Osteoblast (primary cell): ENCODE data around the gene CCDC112. TPM values are rescaled to one million over a fixed set of nuclear protein-coding genes. Genes with fewer than 3 reads are reported as not detected.

Source experiments
- DNase-seq: peaks from one replicate; pipeline ENCODE4 v3.0.0; 2011; ENCODE audit warnings: low spot score, mixed read lengths; ENCODE audit not compliant: insufficient read length; ENCODE audit errors: missing footprints
- H2AFZ ChIP-seq: 2 replicates; pipeline ENCODE4 v1.6.0; 2011; ENCODE audit warnings: mild to moderate bottlenecking, low read length
- H3K27ac ChIP-seq: 2 replicates; pipeline ENCODE4 v1.5.1; 2011; ENCODE audit warnings: mild to moderate bottlenecking, low read depth, low read length, moderate library complexity
- H3K27me3 ChIP-seq: 2 replicates; pipeline ENCODE4 v1.6.0; 2012; ENCODE audit warnings: mild to moderate bottlenecking, control low read depth, inconsistent platforms, low read length, moderate library complexity; ENCODE audit not compliant: insufficient read depth
- H3K36me3 ChIP-seq: 2 replicates; pipeline ENCODE4 v1.5.1; 2011; ENCODE audit warnings: mild to moderate bottlenecking, low read length, control low read depth, moderate library complexity; ENCODE audit not compliant: insufficient read depth
- H3K4me1 ChIP-seq: 2 replicates; pipeline ENCODE4 v1.5.1; 2011; ENCODE audit warnings: mild to moderate bottlenecking, low read length, control low read depth, moderate library complexity; ENCODE audit not compliant: insufficient read depth
- H3K4me2 ChIP-seq: 2 replicates; pipeline ENCODE4 v1.6.0; 2011; ENCODE audit warnings: mild to moderate bottlenecking, low read length; ENCODE audit not compliant: insufficient read depth
- H3K4me3 ChIP-seq: fragments of 200-600 bp; sonication (generic); 3 replicates; pipeline ENCODE4 v1.5.1; 2012; ENCODE audit warnings: mild to moderate bottlenecking, low read length, inconsistent platforms; ENCODE audit not compliant: insufficient read depth
- H3K79me2 ChIP-seq: 2 replicates; pipeline ENCODE4 v1.6.0; 2012; ENCODE audit warnings: mild to moderate bottlenecking, low read length, control low read depth, inconsistent platforms; ENCODE audit not compliant: insufficient read depth
- H3K9me3 ChIP-seq: 2 replicates; pipeline ENCODE4 v1.5.1; 2011; ENCODE audit warnings: low read depth, low read length, control low read depth
- H4K20me1 ChIP-seq: 2 replicates; pipeline ENCODE4 v1.6.0; 2012; ENCODE audit warnings: mild to moderate bottlenecking, low read length, control low read depth; ENCODE audit not compliant: insufficient read depth
- CTCF ChIP-seq: IDR thresholded peaks from 2 replicates; pipeline ENCODE4 v1.5.1; 2011; ENCODE audit warnings: mild to moderate bottlenecking, low read depth, low read length, moderate library complexity; ENCODE audit errors: extremely low read depth
- total RNA-seq: library from RNA; depleted of rRNA; stranded (reverse); fragments of >200 nt; gene quantifications from 2 replicates; pipeline ENCODE4 v1.2.3, GENCODE V29; 2012

CCDC112 gene
- total RNA-seq, 1 donor = 4.7 TPM

GRCh38 chr5:115241881-115242642, 54.4 kb downstream of the CCDC112 start:
- Histone ChIP-seq H3K4me3 (no peak overlapping the region), H3K27me3 (no peaks in the 10 kb centered on the region), H3K4me2 (no peak overlapping the region), H3K4me1 (peaks cover 15% of the 10 kb centered on the region), H3K36me3 (peaks cover 20% of the 10 kb centered on the region), H3K9me3 (no peaks in the 10 kb centered on the region), H3K27ac (no peak overlapping the region), H3K79me2 (peaks cover 25% of the 10 kb centered on the region), H4K20me1 (peaks cover 16% of the 10 kb centered on the region), H2AFZ (no peak overlapping the region)
- DNase-seq = no peak
- no peak for TF ChIP-seq CTCF

- Histone ChIP-seq H3K9me3 (no peaks in the 10 kb centered on the region), H2AFZ (no peak overlapping the region), H4K20me1 (no peaks in the 10 kb centered on the region), H3K27me3 (no peaks in the 10 kb centered on the region), H3K27ac (no peak overlapping the region), H3K4me2 (no peak overlapping the region), H3K4me3 (no peak overlapping the region), H3K79me2 (peaks cover 7% of the 10 kb centered on the region), H3K36me3 (peaks cover 22% of the 10 kb centered on the region), H3K4me1 (no peaks in the 10 kb centered on the region)
- no peak for DNase-seq
- TF ChIP-seq CTCF = no peak
Observed at GRCh38 chr5:115237066-115237465, 59.4 kb downstream of the CCDC112 start.

- Histone ChIP-seq H3K4me2 (no peak overlapping the region), H3K4me3 (no peak overlapping the region), H3K36me3 (peaks cover 27% of the 10 kb centered on the region), H2AFZ (no peak overlapping the region), H3K4me1 (no peaks in the 10 kb centered on the region), H3K27me3 (no peaks in the 10 kb centered on the region), H3K27ac (no peak overlapping the region), H4K20me1 (no peaks in the 10 kb centered on the region), H3K79me2 (peaks cover 9% of the 10 kb centered on the region), H3K9me3 (no peaks in the 10 kb centered on the region)
- TF ChIP-seq CTCF = no peak
- no peak for DNase-seq
Observed at GRCh38 chr5:115236599-115236998, 59.9 kb downstream of the CCDC112 start.

- Histone ChIP-seq H3K79me2 (peaks cover 9% of the 10 kb centered on the region), H3K27ac (no peak overlapping the region), H3K9me3 (no peaks in the 10 kb centered on the region), H3K4me2 (no peak overlapping the region), H4K20me1 (no peaks in the 10 kb centered on the region), H2AFZ (no peak overlapping the region), H3K27me3 (no peaks in the 10 kb centered on the region), H3K4me1 (no peaks in the 10 kb centered on the region), H3K36me3 (peaks cover 19% of the 10 kb centered on the region), H3K4me3 (no peak overlapping the region)
- no peak for TF ChIP-seq CTCF
- no peak for DNase-seq
Observed at GRCh38 chr5:115231598-115231997, 64.9 kb downstream of the CCDC112 start.
